Measurements from ENCODE around the gene KIRREL1. TPM values are rescaled to one million over a fixed set of nuclear protein-coding genes. Genes with fewer than 3 reads are reported as not detected.

The KIRREL1 gene
- total and polyA plus RNA-seq, 2 of the 13 experiments (the other 11 are each of a cell fraction or from before 2014, with no cell fraction given) = 0.02 to 0.03 TPM

DNA sequence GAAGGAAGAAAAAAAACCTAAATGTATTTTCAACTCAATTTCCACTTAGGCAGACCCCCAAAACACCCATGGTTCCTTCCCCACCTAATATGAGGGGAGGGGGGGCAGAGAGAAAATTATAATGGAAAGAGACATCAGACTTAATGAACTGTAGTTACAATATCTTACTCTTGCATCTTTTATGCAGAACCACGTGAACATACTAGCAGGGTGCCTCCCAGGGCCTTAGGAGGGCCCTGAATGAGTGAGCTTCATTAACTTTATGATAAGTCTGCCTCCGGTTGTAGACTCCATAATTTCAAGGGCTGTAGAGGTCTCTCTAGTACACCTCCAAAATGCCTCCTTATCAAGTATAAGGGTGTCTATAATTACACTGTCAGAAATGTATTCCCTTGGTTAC lies 11.3 kb upstream of the KIRREL1 start (continued):
- TF ChIP-seq ISL2 (CRISPR knock-in tag; IDR thresholded peaks at IDR 0.05) (no peak), FOSL1 (CRISPR knock-in tag; IDR thresholded peaks at IDR 0.05; ENCODE audit: borderline replicate concordance) (no peak), KLF16 (CRISPR knock-in tag; IDR thresholded peaks at IDR 0.05) (no peak), ZSCAN21 (CRISPR knock-in tag; IDR thresholded peaks at IDR 0.05; ENCODE audit: borderline replicate concordance) (no peak), ZNF333 (CRISPR knock-in tag; IDR thresholded peaks at IDR 0.05; ENCODE audit: borderline replicate concordance) (no peak), HDAC6 (IDR thresholded peaks at IDR 0.05; ENCODE audit: low read depth, low read length) (no peak), ISX (CRISPR knock-in tag; conservative IDR thresholded peaks at IDR 0.05) (no peak), MAZ (IDR thresholded peaks at IDR 0.05; ENCODE audit: borderline replicate concordance, low read depth, low read length) (no peak), MAZ (CRISPR knock-in tag; IDR thresholded peaks at IDR 0.05; ENCODE audit: low read depth) (no peak), MEIS2 (CRISPR knock-in tag; IDR thresholded peaks at IDR 0.05) (no peak), NFYC (CRISPR knock-in tag; IDR thresholded peaks at IDR 0.05) (no peak)
- TF ChIP-seq, protein P1, sequence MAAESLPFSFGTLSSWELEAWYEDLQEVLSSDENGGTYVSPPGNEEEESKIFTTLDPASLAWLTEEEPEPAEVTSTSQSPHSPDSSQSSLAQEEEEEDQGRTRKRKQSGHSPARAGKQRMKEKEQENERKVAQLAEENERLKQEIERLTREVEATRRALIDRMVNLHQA (CRISPR knock-in tag; IDR thresholded peaks at IDR 0.05) = no peak

DNA sequence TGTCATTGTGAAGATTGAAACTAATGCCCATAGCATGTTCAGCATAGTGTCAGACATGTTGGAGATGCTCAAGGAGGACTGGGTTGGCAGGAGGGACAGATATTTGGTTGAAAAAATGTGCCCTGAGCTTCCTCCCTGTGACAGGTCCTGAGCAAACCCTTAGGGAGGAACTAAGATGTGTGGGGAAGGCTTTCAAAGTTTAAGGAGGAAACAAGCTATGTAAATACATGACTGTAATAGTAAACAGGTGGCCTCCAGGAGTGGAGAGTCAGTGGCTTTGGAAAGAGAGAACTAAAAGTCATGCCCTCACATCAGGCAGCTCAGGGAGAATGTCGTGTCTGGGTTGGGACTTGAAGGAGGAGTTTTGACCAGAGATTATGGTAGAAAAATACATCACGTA lies 9.7 kb upstream of the KIRREL1 start:
- Histone ChIP-seq H3K27ac (ENCODE audit: extremely low read length, insufficient read depth, low read length) (no peak overlapping the region), H3K27me3 (ENCODE audit: control insufficient read depth in 1 of 2, insufficient read depth in 2 of 2, low read length in 2 of 2) (no peaks in the 10 kb centered on the region; a peak in 1 of 5 replicates), H3K9ac (ENCODE audit: insufficient read depth, low read depth, low read length) (no peak overlapping the region), H3K36me3 (replicated peaks in 1 of 2; ENCODE audit: control insufficient read depth in 1 of 2, insufficient read depth in 2 of 2, low read length in 2 of 2) (no peaks in the 10 kb centered on the region), H3K4me3 (replicated peaks in 1 of 3; ENCODE audit: insufficient read depth in 1 of 3, low read depth in 2 of 3, low read length in 3 of 3) (no peak overlapping the region), H4K20me1 (ENCODE audit: insufficient read depth, low read length) (no peaks in the 10 kb centered on the region), H2AFZ (ENCODE audit: low read length) (no peak overlapping the region), H3K4me1 (ENCODE audit: insufficient read depth, low read length) (no peaks in the 10 kb centered on the region), H3K4me2 (ENCODE audit: low read depth, low read length) (no peak overlapping the region), H3K9me3 (ENCODE audit: low read length) (no peaks in the 10 kb centered on the region), H3K79me2 (ENCODE audit: insufficient read depth, low read length) (no peaks in the 10 kb centered on the region)
- 6% methylated on average over 2 of the region's 2 CpGs for WGBS (ENCODE audit: low lambda C conversion rate)
- FAIRE-seq (no peak), ATAC-seq (no peak), DNase-seq (ENCODE audit: low spot score) (no peak)
- BruUV-seq (replicated peaks) = no TSS peak
- intact Hi-C loops (cut with micrococcal nuclease; ENCODE audit: unreplicated experiment) = no loop called here
- in situ Hi-C loops (cut with HindIII; ENCODE audit: extremely low pct_ligation_motif_present, low pct_unique_long_range_greater_than_20kb) = no loop called here
- POLR2A ChIA-PET = no interaction called here
- CTCF ChIA-PET (ENCODE audit: low intra/inter-chr PET ratio, low total read pairs) = no interaction called here
- TF ChIP-seq NFRKB (IDR thresholded peaks at IDR 0.05) = no peak
- no peak for TF ChIP-seq SNRNP70 (IDR thresholded peaks at IDR 0.05; ENCODE audit: low read depth, low read length)
- no peak for TF ChIP-seq MTA1 (CRISPR knock-in tag; IDR thresholded peaks at IDR 0.05; ENCODE audit: borderline replicate concordance)
- TF ChIP-seq GTF3A (CRISPR knock-in tag; conservative IDR thresholded peaks at IDR 0.05) = no peak
- TF ChIP-seq, protein P2, sequence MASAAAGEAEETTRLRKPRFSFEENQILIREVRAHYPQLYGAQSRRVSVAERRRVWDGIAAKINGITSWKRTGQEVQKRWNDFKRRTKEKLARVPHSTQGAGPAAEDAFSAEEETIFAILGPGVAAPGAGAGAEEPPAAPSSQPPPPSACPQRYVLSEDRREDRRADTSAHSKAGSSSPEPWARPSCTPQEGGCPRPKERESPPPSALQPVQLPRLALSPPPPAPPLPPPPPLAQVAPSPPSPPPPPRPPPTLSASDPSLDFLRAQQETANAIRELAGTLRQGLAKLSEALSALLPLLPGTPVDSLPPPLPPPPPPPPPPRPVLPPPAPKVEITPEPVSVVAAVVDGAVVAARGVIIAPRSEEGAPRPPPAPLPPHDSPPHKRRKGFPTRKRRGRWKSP (CRISPR knock-in tag; IDR thresholded peaks at IDR 0.05) = no peak
- no peak for TF ChIP-seq ZNF256 (CRISPR knock-in tag; conservative IDR thresholded peaks at IDR 0.05)
- TF ChIP-seq, protein P3, sequence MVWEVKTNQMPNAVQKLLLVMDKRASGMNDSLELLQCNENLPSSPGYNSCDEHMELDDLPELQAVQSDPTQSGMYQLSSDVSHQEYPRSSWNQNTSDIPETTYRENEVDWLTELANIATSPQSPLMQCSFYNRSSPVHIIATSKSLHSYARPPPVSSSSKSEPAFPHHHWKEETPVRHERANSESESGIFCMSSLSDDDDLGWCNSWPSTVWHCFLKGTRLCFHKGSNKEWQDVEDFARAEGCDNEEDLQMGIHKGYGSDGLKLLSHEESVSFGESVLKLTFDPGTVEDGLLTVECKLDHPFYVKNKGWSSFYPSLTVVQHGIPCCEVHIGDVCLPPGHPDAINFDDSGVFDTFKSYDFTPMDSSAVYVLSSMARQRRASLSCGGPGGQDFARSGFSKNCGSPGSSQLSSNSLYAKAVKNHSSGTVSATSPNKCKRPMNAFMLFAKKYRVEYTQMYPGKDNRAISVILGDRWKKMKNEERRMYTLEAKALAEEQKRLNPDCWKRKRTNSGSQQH (CRISPR knock-in tag; IDR thresholded peaks at IDR 0.05; ENCODE audit: low read depth) = no peak
- no peak for TF ChIP-seq SAFB2 (CRISPR knock-in tag; IDR thresholded peaks at IDR 0.05; ENCODE audit: borderline replicate concordance, low read depth)
- no peak for TF ChIP-seq SP4 (CRISPR knock-in tag; IDR thresholded peaks at IDR 0.05)
- TF ChIP-seq, protein P4, sequence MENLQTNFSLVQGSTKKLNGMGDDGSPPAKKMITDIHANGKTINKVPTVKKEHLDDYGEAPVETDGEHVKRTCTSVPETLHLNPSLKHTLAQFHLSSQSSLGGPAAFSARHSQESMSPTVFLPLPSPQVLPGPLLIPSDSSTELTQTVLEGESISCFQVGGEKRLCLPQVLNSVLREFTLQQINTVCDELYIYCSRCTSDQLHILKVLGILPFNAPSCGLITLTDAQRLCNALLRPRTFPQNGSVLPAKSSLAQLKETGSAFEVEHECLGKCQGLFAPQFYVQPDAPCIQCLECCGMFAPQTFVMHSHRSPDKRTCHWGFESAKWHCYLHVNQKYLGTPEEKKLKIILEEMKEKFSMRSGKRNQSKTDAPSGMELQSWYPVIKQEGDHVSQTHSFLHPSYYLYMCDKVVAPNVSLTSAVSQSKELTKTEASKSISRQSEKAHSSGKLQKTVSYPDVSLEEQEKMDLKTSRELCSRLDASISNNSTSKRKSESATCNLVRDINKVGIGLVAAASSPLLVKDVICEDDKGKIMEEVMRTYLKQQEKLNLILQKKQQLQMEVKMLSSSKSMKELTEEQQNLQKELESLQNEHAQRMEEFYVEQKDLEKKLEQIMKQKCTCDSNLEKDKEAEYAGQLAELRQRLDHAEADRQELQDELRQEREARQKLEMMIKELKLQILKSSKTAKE (CRISPR knock-in tag; IDR thresholded peaks at IDR 0.05; ENCODE audit: borderline replicate concordance) = no peak

All from HepG2 (cell line).